HUES48 (cell line): ENCODE measurements around the gene RGS17.

ENCODE experiments used
- H3K27ac ChIP-seq: one replicate; pipeline ENCODE4 v1.7.0; 2013; ENCODE audit warnings: low read depth, low read length, inconsistent platforms
- H3K27me3 ChIP-seq: 2 replicates; pipeline ENCODE4 v1.6.1; 2013; ENCODE audit warnings: mild to moderate bottlenecking, low read length; ENCODE audit not compliant: control insufficient read depth, insufficient read depth
- H3K36me3 ChIP-seq: 2 replicates; pipeline ENCODE4 v1.6.1; 2013; ENCODE audit warnings: low read length; ENCODE audit not compliant: control insufficient read depth, insufficient read depth
- H3K4me1 ChIP-seq: 2 replicates; pipeline ENCODE4 v1.6.1; 2013; ENCODE audit warnings: mild to moderate bottlenecking, low read length; ENCODE audit not compliant: control insufficient read depth, insufficient read depth
- H3K4me3 ChIP-seq: 2 replicates; pipeline ENCODE4 v1.5.1; 2013; ENCODE audit warnings: mild to moderate bottlenecking, low read depth, low read length
- H3K9ac ChIP-seq: 2 replicates; pipeline ENCODE4 v1.6.1; 2013; ENCODE audit warnings: mild to moderate bottlenecking, low read depth, low read length, moderate library complexity
- H3K9me3 ChIP-seq: 2 replicates; pipeline ENCODE4 v1.6.1; 2013; ENCODE audit warnings: low read length; ENCODE audit not compliant: control insufficient read depth, insufficient read depth

Gene RGS17

GRCh38 chr6:153032255-153032882, 98.7 kb downstream of the RGS17 start:
- no peak overlapping the region for H3K27ac ChIP-seq
- H3K4me3 ChIP-seq, result no peak overlapping the region

GRCh38 chr6:153031335-153031955, 99.6 kb downstream of the RGS17 start:
- Histone ChIP-seq H3K9ac (no peak overlapping the region), H3K4me3 (no peak overlapping the region), H3K36me3 (no peaks in the 10 kb centered on the region), H3K27me3 (no peaks in the 10 kb centered on the region), H3K27ac (peak overlapping the region; percentile 20), H3K9me3 (no peaks in the 10 kb centered on the region), H3K4me1 (peaks cover 18% of the 10 kb centered on the region)

More at GRCh38 chr6:153032255-153032882, 98.7 kb downstream of the RGS17 start:
- H3K27me3 ChIP-seq, result no peaks in the 10 kb centered on the region
- H3K9ac ChIP-seq, result no peak overlapping the region
- H3K4me1 ChIP-seq, result peaks cover 18% of the 10 kb centered on the region
- H3K36me3 ChIP-seq, result no peaks in the 10 kb centered on the region
- H3K9me3 ChIP-seq, result no peaks in the 10 kb centered on the region

- H3K27ac ChIP-seq, result no peak overlapping the region
- no peaks in the 10 kb centered on the region for H3K27me3 ChIP-seq
- H3K4me3 ChIP-seq, result no peak overlapping the region
- H3K36me3 ChIP-seq, result no peaks in the 10 kb centered on the region
- peaks cover 18% of the 10 kb centered on the region for H3K4me1 ChIP-seq
- H3K9me3 ChIP-seq, result no peaks in the 10 kb centered on the region
- H3K9ac ChIP-seq, result no peak overlapping the region
These were observed 102.1 kb downstream of the RGS17 start for GRCh38 chr6:153028963-153029362.

- no peak overlapping the region for H3K9ac ChIP-seq
- no peaks in the 10 kb centered on the region for H3K36me3 ChIP-seq
- no peak overlapping the region for H3K4me3 ChIP-seq
- peaks cover 18% of the 10 kb centered on the region for H3K4me1 ChIP-seq
- no peaks in the 10 kb centered on the region for H3K9me3 ChIP-seq
- no peaks in the 10 kb centered on the region for H3K27me3 ChIP-seq
- no peak overlapping the region for H3K27ac ChIP-seq
These were observed 102.8 kb downstream of the RGS17 start for GRCh38 chr6:153028286-153028685.

GRCh38 chr6:153027480-153027879, 103.6 kb downstream of the RGS17 start:
- Histone ChIP-seq H3K4me1 (peaks cover 18% of the 10 kb centered on the region), H3K27me3 (no peaks in the 10 kb centered on the region), H3K4me3 (no peak overlapping the region), H3K27ac (no peak overlapping the region), H3K36me3 (no peaks in the 10 kb centered on the region), H3K9ac (no peak overlapping the region), H3K9me3 (no peaks in the 10 kb centered on the region)

GRCh38 chr6:153024709-153025017, 106.4 kb downstream of the RGS17 start:
- H3K4me3 ChIP-seq, result no peak overlapping the region
- H3K27ac ChIP-seq, result no peak overlapping the region
- no peaks in the 10 kb centered on the region for H3K9me3 ChIP-seq
- H3K9ac ChIP-seq, result no peak overlapping the region
- H3K4me1 ChIP-seq, result no peaks in the 10 kb centered on the region
- H3K27me3 ChIP-seq, result no peaks in the 10 kb centered on the region
- H3K36me3 ChIP-seq, result no peaks in the 10 kb centered on the region

GRCh38 chr6:153023977-153024708, 106.9 kb downstream of the RGS17 start:
- H3K9ac ChIP-seq, result no peak overlapping the region
- H3K4me3 ChIP-seq, result no peak overlapping the region
- no peaks in the 10 kb centered on the region for H3K9me3 ChIP-seq
- H3K27me3 ChIP-seq, result no peaks in the 10 kb centered on the region
- no peaks in the 10 kb centered on the region for H3K36me3 ChIP-seq
- H3K4me1 ChIP-seq, result no peaks in the 10 kb centered on the region
- no peak overlapping the region for H3K27ac ChIP-seq

GRCh38 chr6:153018355-153018754, 112.7 kb downstream of the RGS17 start:
- Histone ChIP-seq H3K4me1 (no peaks in the 10 kb centered on the region), H3K4me3 (no peak overlapping the region), H3K27ac (no peak overlapping the region), H3K9ac (no peak overlapping the region), H3K27me3 (no peaks in the 10 kb centered on the region), H3K9me3 (no peaks in the 10 kb centered on the region), H3K36me3 (no peaks in the 10 kb centered on the region)

GRCh38 chr6:153016846-153017245, 114.2 kb downstream of the RGS17 start:
- H3K27me3 ChIP-seq, result no peaks in the 10 kb centered on the region
- H3K4me1 ChIP-seq, result no peaks in the 10 kb centered on the region
- no peak overlapping the region for H3K9ac ChIP-seq
- no peaks in the 10 kb centered on the region for H3K36me3 ChIP-seq
- no peak overlapping the region for H3K27ac ChIP-seq
- no peaks in the 10 kb centered on the region for H3K9me3 ChIP-seq
- no peak overlapping the region for H3K4me3 ChIP-seq

GRCh38 chr6:153015094-153015640, 115.9 kb downstream of the RGS17 start:
- Histone ChIP-seq H3K27me3 (no peaks in the 10 kb centered on the region), H3K4me3 (no peak overlapping the region), H3K4me1 (no peaks in the 10 kb centered on the region), H3K9ac (no peak overlapping the region), H3K36me3 (no peaks in the 10 kb centered on the region), H3K27ac (no peak overlapping the region), H3K9me3 (no peaks in the 10 kb centered on the region)

- Histone ChIP-seq H3K36me3 (no peaks in the 10 kb centered on the region), H3K4me1 (no peaks in the 10 kb centered on the region), H3K4me3 (no peak overlapping the region), H3K27ac (no peak overlapping the region), H3K27me3 (no peaks in the 10 kb centered on the region), H3K9me3 (no peaks in the 10 kb centered on the region), H3K9ac (no peak overlapping the region)
These were observed 117.6 kb downstream of the RGS17 start for GRCh38 chr6:153013438-153013837.
